Heart right ventricle (tissue), 16 donors: ENCODE data around the gene RBMX2. TPM values are rescaled to one million over a fixed set of nuclear protein-coding genes. Genes with fewer than 3 reads are reported as not detected.
"Not testable (repeated sequence)": the region's sequence is repeated elsewhere in the genome, so short reads cannot be mapped to it uniquely, and the experiment has no call there.

Experiments
- ATAC-seq, 8 donors: fragments of 200-7000 bp; cut with Tn5 transposase; one replicate each; pipeline ENCODE4 v1.9.1; 2020; ENCODE audit warnings: mild to moderate bottlenecking in 8 of 8, moderate library complexity in 8 of 8, moderate number of reproducible peaks in 1 of 8
- DNase-seq, 2 donors: peaks; one replicate each; pipeline ENCODE4 v3.0.0-alpha.2; 2020
- H3K27ac ChIP-seq, 10 donors: fragments of 200-600 bp; sonication (generic) in 2 of 10; one replicate each; pipeline versions ENCODE4 v1.5.0 to v1.8.0; 2020 to 2022; ENCODE audit warnings: mild to moderate bottlenecking in 3 of 10
- H3K27me3 ChIP-seq, 7 donors: fragments of 200-600 bp; one replicate each; pipeline ENCODE4 v1.8.0; 2021 to 2022; ENCODE audit warnings: mild to moderate bottlenecking in 2 of 7
- H3K36me3 ChIP-seq, 9 donors: fragments of 200-600 bp; sonication (generic) in 1 of 9; one replicate each; pipeline versions ENCODE4 v1.5.0 to v1.8.0; 2020 to 2022; ENCODE audit warnings: mild to moderate bottlenecking in 2 of 9
- H3K4me1 ChIP-seq, 9 donors: fragments of 200-600 bp; sonication (generic) in 1 of 9; one replicate each; pipeline versions ENCODE4 v1.5.0 to v1.8.0; 2020 to 2022; ENCODE audit warnings: mild to moderate bottlenecking in 4 of 9
- H3K4me3 ChIP-seq, 10 donors: fragments of 200-600 bp; sonication (generic) in 2 of 10; one replicate each; pipeline versions ENCODE4 v1.5.0 to v1.8.0; 2020 to 2022; ENCODE audit warnings: mild to moderate bottlenecking in 7 of 10, moderate library complexity in 2 of 10
- H3K9me3 ChIP-seq, 11 donors: fragments of 200-600 bp in 10 of 11; sonication (generic) in 2 of 11; one replicate each; pipeline versions ENCODE4 v1.5.0 to v1.8.0; 2013 to 2022; ENCODE audit warnings: mild to moderate bottlenecking in 2 of 11, control low read depth in 1 of 11, moderate library complexity in 1 of 11
- WGBS, 2 donors: extraction: QIAGEN DNeasy Blood & Tissue Kit; methylation state at CpG; one replicate each; pipeline ENCODE4 v1.1.7; 2013; ENCODE audit warnings: inconsistent platforms in 1 of 2; 5-methylcytosine and 5-hydroxymethylcytosine counted together
- intact Hi-C, 10 donors: fragments of 100-400 bp; cut with DNase I; formaldehyde crosslinking; loops; one replicate each; pipeline versions ENCODE4 v1.11.1 to v1.14.2; 2022
- polyA plus RNA-seq, 2 donors: library from polyadenylated mRNA; stranded (reverse); fragments of 200-250 nt; gene quantifications; one replicate each; pipeline ENCODE4 v1.2.3, GENCODE V29; 2013
- total RNA-seq, 10 donors: library from RNA; stranded (reverse); fragmentation: NEBNext Ultra II Directional in 3 of 10; extraction: Animal tissue kit (Norgen Biotek cat#: 25700) in 3 of 10; gene quantifications; one replicate each; pipeline versions ENCODE4 v1.2.1 to v1.2.4, GENCODE V29; 2021 to 2023
- TF ChIP-seq, protein P1 (sequence below), 9 donors: fragments of 200-600 bp; sonication (generic) in 2 of 9; IDR thresholded peaks; one replicate each; pipeline versions ENCODE4 v1.5.0 to v1.8.0; 2021 to 2022; ENCODE audit warnings: antibody characterized with exemption in 9 of 9, mild to moderate bottlenecking in 5 of 9, moderate library complexity in 1 of 9
- donor health status: Arrhythmogenic right ventricular cardiomyopathy.
- donor health status: ischemic (EF 13 %, LVEDD 7.1; RV severe dilation, severe dysfunction).
- donor health status: healthy with polysubstance abuse.
- donor health status: DM: no; HTN: yes; CAD: no.
- donor health status: DM: no; HTN: no; CAD: no.
- donor health status: ischemic (EF 25% LVEDD 6.9; RV normal size, moderate dysfunction).
- donor health status: ischemic (EF 25% LVEDD 5.7; RV mildly dilated, moderate dysfunction).
- donor health status: healthy.
- donor health status: DM: yes; HTN: yes; CAD: no.
- donor health status: Ischemic cardiomyopathy.
- donor health status: ischemic (EF 35%, LVEDD 5.7; RV mildly dilated, moderate dysfunction).
- donor health status: nonischemic (EF 11% LVEDD 7.7; RV severe dilation, severe dysfunction).
- donor health status: DM: yes; HTN: yes; CAD: no.
- donor health status: PGD.
- donor health status: ischemic (EF 29% LVEDD 5.4; RV normal size, mild dysfunction).
- donor health status: nonischemic (EF 23%, LVEDD 6.1; RV moderate dilation, normal function).

The RBMX2 gene
- total and polyA plus RNA-seq, 12 donors: 8.3 to 24.0 (median 10.7) TPM

DNA sequence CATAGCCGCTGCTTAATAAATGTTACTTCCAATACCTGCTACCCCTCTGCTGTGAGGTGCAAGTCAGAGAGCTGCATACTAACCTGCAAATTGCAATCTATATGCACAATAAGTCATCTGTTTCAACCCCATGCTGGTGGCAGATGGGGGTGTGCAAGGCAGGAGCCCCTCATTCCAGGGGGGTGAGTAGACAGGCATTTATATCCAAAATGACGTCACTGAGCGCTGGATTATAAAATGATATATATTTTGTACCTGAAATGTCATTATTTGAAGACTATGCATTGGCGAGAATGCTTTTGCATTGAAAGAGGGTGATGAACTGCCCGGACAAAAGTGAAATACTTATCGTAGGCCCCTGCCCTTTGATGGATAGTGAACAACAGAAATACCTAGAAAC, 24.7 kb downstream of the RBMX2 start:
- ATAC-seq (no peak), DNase-seq (no peak)
- H3K4me1 ChIP-seq: no peaks in the 10 kb centered on the region
- intact Hi-C loops: no loop called here
- H3K27ac ChIP-seq: no peak overlapping the region
- H3K36me3 ChIP-seq: no peaks in the 10 kb centered on the region
- peaks cover 0 to 17% (median 0%) of the 10 kb centered on the region in 7 donors for H3K27me3 ChIP-seq
- no peak overlapping the region for H3K4me3 ChIP-seq
- no peaks in the 10 kb centered on the region for H3K9me3 ChIP-seq
- WGBS, 2 donors: 92% methylated on average over 6 of the region's 6 CpGs
- TF ChIP-seq, protein P1, sequence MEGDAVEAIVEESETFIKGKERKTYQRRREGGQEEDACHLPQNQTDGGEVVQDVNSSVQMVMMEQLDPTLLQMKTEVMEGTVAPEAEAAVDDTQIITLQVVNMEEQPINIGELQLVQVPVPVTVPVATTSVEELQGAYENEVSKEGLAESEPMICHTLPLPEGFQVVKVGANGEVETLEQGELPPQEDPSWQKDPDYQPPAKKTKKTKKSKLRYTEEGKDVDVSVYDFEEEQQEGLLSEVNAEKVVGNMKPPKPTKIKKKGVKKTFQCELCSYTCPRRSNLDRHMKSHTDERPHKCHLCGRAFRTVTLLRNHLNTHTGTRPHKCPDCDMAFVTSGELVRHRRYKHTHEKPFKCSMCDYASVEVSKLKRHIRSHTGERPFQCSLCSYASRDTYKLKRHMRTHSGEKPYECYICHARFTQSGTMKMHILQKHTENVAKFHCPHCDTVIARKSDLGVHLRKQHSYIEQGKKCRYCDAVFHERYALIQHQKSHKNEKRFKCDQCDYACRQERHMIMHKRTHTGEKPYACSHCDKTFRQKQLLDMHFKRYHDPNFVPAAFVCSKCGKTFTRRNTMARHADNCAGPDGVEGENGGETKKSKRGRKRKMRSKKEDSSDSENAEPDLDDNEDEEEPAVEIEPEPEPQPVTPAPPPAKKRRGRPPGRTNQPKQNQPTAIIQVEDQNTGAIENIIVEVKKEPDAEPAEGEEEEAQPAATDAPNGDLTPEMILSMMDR (IDR thresholded peaks at IDR 0.05): no peak

DNA sequence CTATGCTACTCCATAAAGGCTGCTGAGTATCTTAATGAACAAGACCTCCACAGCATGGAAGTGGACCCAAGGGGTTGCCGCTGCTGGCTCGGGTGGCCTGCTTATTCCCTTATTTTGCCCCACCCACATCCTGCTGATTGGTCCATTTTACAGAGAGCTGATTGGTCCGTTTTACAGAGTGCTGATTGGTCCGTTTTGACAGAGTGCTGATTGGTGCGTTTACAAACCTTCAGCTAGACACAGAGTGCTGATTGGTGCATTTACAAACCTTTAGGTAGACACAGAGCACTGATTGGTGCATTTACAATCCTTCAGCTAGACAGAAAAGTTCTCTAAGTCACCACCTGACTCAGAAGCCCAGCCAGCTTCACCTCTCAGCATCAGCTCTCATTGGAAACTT, 27.4 kb downstream of the RBMX2 start:
- H3K36me3 ChIP-seq, H3K27ac ChIP-seq, H3K4me1 ChIP-seq, H3K4me3 ChIP-seq, intact Hi-C loops, H3K9me3 ChIP-seq, DNase-seq, ATAC-seq: not testable (repeated sequence)
- 70 to 85% methylated on average over 4 to 5 of the region's 5 CpGs for WGBS, 2 donors
- H3K27me3 ChIP-seq: peaks cover 0 to 12% (median 0%) of the 10 kb centered on the region in 7 donors

- DNase-seq (no peak), ATAC-seq (no peak)
- TF ChIP-seq, protein P1 (IDR thresholded peaks at IDR 0.05): no peak
- intact Hi-C loops: no loop called here
- Histone ChIP-seq H3K27ac (no peak overlapping the region), H3K27me3 (no peaks in the 10 kb centered on the region), H3K4me3 (no peak overlapping the region), H3K9me3 (peaks cover 0 to 20% (median 0%) of the 10 kb centered on the region in 11 donors), H3K36me3 (no peaks in the 10 kb centered on the region), H3K4me1 (no peaks in the 10 kb centered on the region)
These were observed 34.1 kb downstream of the RBMX2 start for GRCh38 chrX:130435937-130436336.

DNA sequence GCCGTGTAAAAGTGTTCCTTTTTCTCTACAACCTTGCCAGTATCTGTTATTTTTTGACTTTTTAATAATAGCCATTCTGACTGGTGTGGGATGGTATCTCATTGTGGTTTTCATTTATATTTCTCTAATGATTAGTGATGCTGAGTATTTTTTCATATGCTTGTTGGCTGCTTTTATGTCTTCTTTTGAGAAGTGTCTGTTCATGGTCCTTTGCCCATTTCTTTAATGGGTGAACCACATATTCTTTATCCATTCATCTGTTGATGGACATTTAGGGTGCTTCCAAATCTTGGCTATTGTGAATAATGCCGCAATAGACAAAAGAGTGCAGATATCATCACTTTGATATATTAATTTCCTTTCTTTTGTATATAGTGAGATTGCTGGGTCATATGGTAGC, 36.2 kb downstream of the RBMX2 start:
- H3K27ac ChIP-seq, ATAC-seq, H3K27me3 ChIP-seq, H3K4me3 ChIP-seq, H3K36me3 ChIP-seq, intact Hi-C loops, DNase-seq, H3K4me1 ChIP-seq: not testable (repeated sequence)
- WGBS, 2 donors: 84 to 90% methylated on average over 2 of the region's 2 CpGs
- H3K9me3 ChIP-seq: peaks cover 0 to 20% (median 0%) of the 10 kb centered on the region in 11 donors

DNA sequence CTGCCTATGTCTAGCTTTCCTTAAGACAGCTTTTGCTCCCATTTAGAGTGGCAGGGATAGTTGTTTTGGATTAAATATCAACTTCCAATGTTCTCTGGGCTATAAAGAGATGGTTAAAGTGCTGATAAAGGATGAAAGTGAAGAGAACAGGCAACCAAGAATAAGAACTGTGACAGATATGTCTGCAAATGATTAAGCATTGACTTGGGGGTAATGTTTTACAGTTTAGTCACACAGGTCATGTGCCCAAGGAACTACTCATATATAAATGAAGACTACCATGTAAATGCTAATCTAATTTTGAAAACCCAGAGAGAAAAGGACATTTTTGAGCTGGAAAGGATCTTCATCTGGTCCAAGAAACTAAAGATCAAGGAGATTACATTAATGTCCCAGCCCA, 42.1 kb downstream of the RBMX2 start:
- H3K9me3 ChIP-seq: peaks cover 0 to 11% (median 0%) of the 10 kb centered on the region in 11 donors
- H3K27me3 ChIP-seq: no peaks in the 10 kb centered on the region
- TF ChIP-seq, protein P1 (IDR thresholded peaks at IDR 0.05): no peak
- intact Hi-C loops: no loop called here
- H3K4me3 ChIP-seq: no peak overlapping the region
- H3K27ac ChIP-seq: no peak overlapping the region
- no peaks in the 10 kb centered on the region for H3K36me3 ChIP-seq
- no peak for DNase-seq
- no peak for ATAC-seq
- H3K4me1 ChIP-seq: no peaks in the 10 kb centered on the region
